Neural cell (in vitro differentiated cells): ENCODE measurements around the gene AP1S3. TPM values are rescaled to one million over a fixed set of nuclear protein-coding genes. Genes with fewer than 3 reads are reported as not detected.

Source experiments
- H2AFZ ChIP-seq: fragments of 200-600, 300-800 bp; sonication (generic), shearing (Covaris generic); 2 replicates; pipeline ENCODE4 v1.6.0; 2014; ENCODE audit warnings: low read depth, mild to moderate bottlenecking, antibody characterized with exemption, low read length, moderate library complexity
- H3F3A ChIP-seq: fragments of 200-600 bp; shearing (Covaris generic); 2 replicates; pipeline ENCODE4 v1.6.1; 2016; ENCODE audit warnings: mild to moderate bottlenecking, moderate library complexity, mixed read lengths, antibody characterized with exemption, low read length; ENCODE audit not compliant: insufficient read depth, poor library complexity, severe bottlenecking
- H3K27ac ChIP-seq: fragments of 200-600, 300-800 bp; sonication (generic), shearing (Covaris generic); 2 replicates; pipeline ENCODE4 v1.5.1; 2014; ENCODE audit warnings: mild to moderate bottlenecking, low read length, moderate library complexity
- H3K27me3 ChIP-seq: fragments of 300-800, 200-600 bp; sonication (generic), shearing (Covaris generic); 2 replicates; pipeline ENCODE4 v1.6.0; 2014; ENCODE audit warnings: mild to moderate bottlenecking, low read depth, low read length, moderate library complexity; ENCODE audit not compliant: insufficient read depth
- H3K36me3 ChIP-seq: fragments of 300-800, 200-600 bp; sonication (generic), shearing (Covaris generic); 2 replicates; pipeline ENCODE4 v1.5.1; 2014; ENCODE audit warnings: mild to moderate bottlenecking, antibody characterized with exemption, low read length, moderate library complexity; ENCODE audit not compliant: insufficient read depth
- H3K4me2 ChIP-seq: fragments of 300-800, 200-600 bp; sonication (generic), shearing (Covaris generic); 2 replicates; pipeline ENCODE4 v1.6.0; 2014; ENCODE audit warnings: mild to moderate bottlenecking, low read length
- H3K4me3 ChIP-seq: fragments of 300-800, 200-600 bp; sonication (generic), shearing (Covaris generic); 2 replicates; pipeline ENCODE4 v1.5.1; 2014; ENCODE audit warnings: mild to moderate bottlenecking, low read length, moderate library complexity
- H3K79me2 ChIP-seq: fragments of 200-600 bp; shearing (Covaris generic); replicated peaks from 2 replicates; pipeline ENCODE4 v1.6.0; 2014; ENCODE audit warnings: mild to moderate bottlenecking, low read length, moderate library complexity; ENCODE audit not compliant: insufficient read depth
- H3K9ac ChIP-seq: fragments of 300-800, 200-600 bp; sonication (generic), shearing (Covaris generic); 2 replicates; pipeline ENCODE4 v1.6.1; 2016; ENCODE audit warnings: mild to moderate bottlenecking, low read length, mixed read lengths
- H3K9me2 ChIP-seq: fragments of 200-600 bp; shearing (Covaris generic); 2 replicates; pipeline ENCODE4 v1.6.1; 2016; ENCODE audit warnings: mild to moderate bottlenecking, low read length, mixed read lengths; ENCODE audit not compliant: insufficient read depth
- H3K9me3 ChIP-seq: fragments of 200-600, 300-800 bp; sonication (generic), shearing (Covaris generic); 2 replicates; pipeline ENCODE4 v1.6.1; 2016; ENCODE audit warnings: mild to moderate bottlenecking, mixed run types, low read length, moderate library complexity, mixed read lengths
- H4K20me1 ChIP-seq: fragments of 200-600 bp; shearing (Covaris generic); 2 replicates; pipeline ENCODE4 v1.6.1; 2016; ENCODE audit warnings: mild to moderate bottlenecking, mixed run types; ENCODE audit not compliant: insufficient read depth
- EP300 ChIP-seq: fragments of 450-650 bp; conservative IDR thresholded peaks from 2 replicates; pipeline ENCODE4 v1.6.1; 2014; ENCODE audit warnings: antibody characterized with exemption, mild to moderate bottlenecking, moderate library complexity; ENCODE audit not compliant: poor library complexity, severe bottlenecking
- EZH2 ChIP-seq: fragments of 200-600, 300-800 bp; shearing (Covaris generic), sonication (generic); IDR thresholded peaks from 2 replicates; pipeline ENCODE4 v1.6.1; 2014; ENCODE audit warnings: antibody characterized with exemption, low read length, borderline replicate concordance, mild to moderate bottlenecking; ENCODE audit not compliant: insufficient read depth, poor library complexity, severe bottlenecking
- MXI1 ChIP-seq: fragments of 450-650 bp; conservative IDR thresholded peaks from 2 replicates; pipeline ENCODE4 v1.6.1; 2014; ENCODE audit warnings: antibody characterized with exemption, mild to moderate bottlenecking; ENCODE audit not compliant: poor library complexity, severe bottlenecking
- POLR2AphosphoS5 ChIP-seq: IDR thresholded peaks from 2 replicates; pipeline ENCODE4 v1.6.1; 2012
- RAD21 ChIP-seq: fragments of 450-650 bp; conservative IDR thresholded peaks from 2 replicates; pipeline ENCODE4 v1.6.1; 2014; ENCODE audit warnings: antibody characterized with exemption, mild to moderate bottlenecking, moderate library complexity
- SMC3 ChIP-seq: fragments of 450-650 bp; conservative IDR thresholded peaks from 2 replicates; pipeline ENCODE4 v1.6.1; 2014; ENCODE audit warnings: antibody characterized with exemption, mild to moderate bottlenecking, moderate library complexity; ENCODE audit not compliant: poor library complexity
- TAF1 ChIP-seq: IDR thresholded peaks from 2 replicates; pipeline ENCODE4 v1.6.1; 2012; ENCODE audit warnings: low read depth
- polyA plus RNA-seq: library from polyadenylated mRNA; depleted of rRNA; stranded (reverse); fragments of >200 nt; gene quantifications from 2 replicates; pipeline ENCODE4 v1.2.3, GENCODE V29; 2014
- TF ChIP-seq, protein P1 (sequence below): IDR thresholded peaks from 2 replicates; pipeline ENCODE4 v1.6.1; 2012; ENCODE audit warnings: borderline replicate concordance
- TF ChIP-seq, protein P2 (sequence below): fragments of 450-650 bp; IDR thresholded peaks from 2 replicates; pipeline ENCODE4 v1.5.1; 2014; ENCODE audit warnings: antibody characterized with exemption, mild to moderate bottlenecking, moderate library complexity; ENCODE audit not compliant: poor library complexity, severe bottlenecking

AP1S3 gene
- polyA plus RNA-seq, 1 donor from 2014 or later = 2.7 TPM

DNA sequence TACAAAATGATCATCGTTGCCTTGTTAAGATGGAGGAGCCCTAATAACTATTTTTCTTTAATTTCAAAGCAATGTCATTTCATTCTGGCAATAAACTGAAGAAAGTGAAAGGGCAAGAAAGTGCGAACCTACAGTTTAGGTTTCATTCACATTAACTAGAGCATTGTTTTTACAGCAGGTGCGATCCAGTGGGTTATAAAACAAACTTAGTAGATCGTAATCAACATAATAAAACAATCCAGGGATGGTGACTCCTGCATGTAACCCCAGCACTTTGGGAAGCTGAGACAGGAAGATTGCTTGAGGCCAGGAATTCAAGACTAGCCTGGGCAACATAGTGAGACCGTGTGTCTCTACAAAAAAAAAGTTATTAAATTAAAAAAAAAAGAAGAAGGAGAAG is 51.1 kb downstream of the AP1S3 start:
- Histone ChIP-seq H3K4me3 (no peak overlapping the region), H3K4me2 (no peak overlapping the region), H2AFZ (no peak overlapping the region), H3K79me2 (no peaks in the 10 kb centered on the region), H3F3A (no peaks in the 10 kb centered on the region), H3K36me3 (no peaks in the 10 kb centered on the region), H3K9ac (no peak overlapping the region), H3K27ac (no peak overlapping the region), H3K9me3 (no peaks in the 10 kb centered on the region), H4K20me1 (no peaks in the 10 kb centered on the region), H3K27me3 (no peaks in the 10 kb centered on the region), H3K9me2 (no peaks in the 10 kb centered on the region)
- TF ChIP-seq RAD21 (no peak), EP300 (no peak), TAF1 (no peak), EZH2 (no peak), SMC3 (no peak), POLR2AphosphoS5 (no peak), MXI1 (no peak)
- TF ChIP-seq, protein P1, sequence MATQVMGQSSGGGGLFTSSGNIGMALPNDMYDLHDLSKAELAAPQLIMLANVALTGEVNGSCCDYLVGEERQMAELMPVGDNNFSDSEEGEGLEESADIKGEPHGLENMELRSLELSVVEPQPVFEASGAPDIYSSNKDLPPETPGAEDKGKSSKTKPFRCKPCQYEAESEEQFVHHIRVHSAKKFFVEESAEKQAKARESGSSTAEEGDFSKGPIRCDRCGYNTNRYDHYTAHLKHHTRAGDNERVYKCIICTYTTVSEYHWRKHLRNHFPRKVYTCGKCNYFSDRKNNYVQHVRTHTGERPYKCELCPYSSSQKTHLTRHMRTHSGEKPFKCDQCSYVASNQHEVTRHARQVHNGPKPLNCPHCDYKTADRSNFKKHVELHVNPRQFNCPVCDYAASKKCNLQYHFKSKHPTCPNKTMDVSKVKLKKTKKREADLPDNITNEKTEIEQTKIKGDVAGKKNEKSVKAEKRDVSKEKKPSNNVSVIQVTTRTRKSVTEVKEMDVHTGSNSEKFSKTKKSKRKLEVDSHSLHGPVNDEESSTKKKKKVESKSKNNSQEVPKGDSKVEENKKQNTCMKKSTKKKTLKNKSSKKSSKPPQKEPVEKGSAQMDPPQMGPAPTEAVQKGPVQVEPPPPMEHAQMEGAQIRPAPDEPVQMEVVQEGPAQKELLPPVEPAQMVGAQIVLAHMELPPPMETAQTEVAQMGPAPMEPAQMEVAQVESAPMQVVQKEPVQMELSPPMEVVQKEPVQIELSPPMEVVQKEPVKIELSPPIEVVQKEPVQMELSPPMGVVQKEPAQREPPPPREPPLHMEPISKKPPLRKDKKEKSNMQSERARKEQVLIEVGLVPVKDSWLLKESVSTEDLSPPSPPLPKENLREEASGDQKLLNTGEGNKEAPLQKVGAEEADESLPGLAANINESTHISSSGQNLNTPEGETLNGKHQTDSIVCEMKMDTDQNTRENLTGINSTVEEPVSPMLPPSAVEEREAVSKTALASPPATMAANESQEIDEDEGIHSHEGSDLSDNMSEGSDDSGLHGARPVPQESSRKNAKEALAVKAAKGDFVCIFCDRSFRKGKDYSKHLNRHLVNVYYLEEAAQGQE = no peak
- TF ChIP-seq, protein P2, sequence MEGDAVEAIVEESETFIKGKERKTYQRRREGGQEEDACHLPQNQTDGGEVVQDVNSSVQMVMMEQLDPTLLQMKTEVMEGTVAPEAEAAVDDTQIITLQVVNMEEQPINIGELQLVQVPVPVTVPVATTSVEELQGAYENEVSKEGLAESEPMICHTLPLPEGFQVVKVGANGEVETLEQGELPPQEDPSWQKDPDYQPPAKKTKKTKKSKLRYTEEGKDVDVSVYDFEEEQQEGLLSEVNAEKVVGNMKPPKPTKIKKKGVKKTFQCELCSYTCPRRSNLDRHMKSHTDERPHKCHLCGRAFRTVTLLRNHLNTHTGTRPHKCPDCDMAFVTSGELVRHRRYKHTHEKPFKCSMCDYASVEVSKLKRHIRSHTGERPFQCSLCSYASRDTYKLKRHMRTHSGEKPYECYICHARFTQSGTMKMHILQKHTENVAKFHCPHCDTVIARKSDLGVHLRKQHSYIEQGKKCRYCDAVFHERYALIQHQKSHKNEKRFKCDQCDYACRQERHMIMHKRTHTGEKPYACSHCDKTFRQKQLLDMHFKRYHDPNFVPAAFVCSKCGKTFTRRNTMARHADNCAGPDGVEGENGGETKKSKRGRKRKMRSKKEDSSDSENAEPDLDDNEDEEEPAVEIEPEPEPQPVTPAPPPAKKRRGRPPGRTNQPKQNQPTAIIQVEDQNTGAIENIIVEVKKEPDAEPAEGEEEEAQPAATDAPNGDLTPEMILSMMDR = no peak

DNA sequence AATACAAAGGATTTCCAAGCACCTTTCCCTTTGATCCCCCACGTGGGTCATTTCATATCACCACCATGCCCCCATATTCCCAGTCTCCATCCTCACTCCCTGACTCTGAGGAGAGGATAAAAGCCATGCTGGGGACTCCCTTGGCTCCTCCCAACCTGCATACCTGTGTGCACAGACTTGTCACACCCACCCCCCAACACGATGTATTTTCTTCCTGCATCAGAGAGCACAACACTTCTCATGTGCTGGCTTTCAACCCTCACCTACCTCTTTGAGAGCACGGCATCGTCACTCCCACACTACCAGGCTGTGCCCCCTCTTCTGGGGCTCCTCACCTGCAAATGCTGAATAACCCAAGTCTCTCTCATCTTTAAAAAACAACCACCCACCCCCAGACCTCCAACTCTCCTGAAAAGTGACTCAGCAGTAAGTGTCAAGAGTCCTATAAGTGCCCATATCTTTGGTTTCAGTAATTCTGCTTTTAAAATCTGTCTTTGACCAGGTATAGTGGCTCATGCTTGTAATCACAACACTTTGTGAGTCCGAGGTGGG is 53.1 kb downstream of the AP1S3 start:
- Histone ChIP-seq H3K27me3 (no peaks in the 10 kb centered on the region), H4K20me1 (no peaks in the 10 kb centered on the region), H2AFZ (no peak overlapping the region), H3K4me2 (no peak overlapping the region), H3K9me3 (no peaks in the 10 kb centered on the region), H3K4me3 (no peak overlapping the region), H3F3A (no peaks in the 10 kb centered on the region), H3K9me2 (no peaks in the 10 kb centered on the region), H3K79me2 (no peaks in the 10 kb centered on the region), H3K36me3 (no peaks in the 10 kb centered on the region), H3K9ac (no peak overlapping the region), H3K27ac (no peak overlapping the region)
- TF ChIP-seq, protein P2 = no peak
- TF ChIP-seq TAF1 (no peak), MXI1 (no peak), RAD21 (no peak)
